HG02884 (cell line): ENCODE data around the gene DHFR2.
A peak's percentile ranks its signal among the peaks of the same experiment; 100 is the strongest.
"Not testable (repeated sequence)": the region's sequence is repeated elsewhere in the genome, so short reads cannot be mapped to it uniquely, and the experiment has no call there.

Experiments
- ATAC-seq: cut with Tn5 transposase; IDR thresholded peaks from one replicate; pipeline ENCODE4 v1.9.1; 2021; ENCODE audit warnings: mild to moderate bottlenecking, moderate library complexity; ENCODE audit not compliant: unreplicated experiment

The DHFR2 gene

DNA sequence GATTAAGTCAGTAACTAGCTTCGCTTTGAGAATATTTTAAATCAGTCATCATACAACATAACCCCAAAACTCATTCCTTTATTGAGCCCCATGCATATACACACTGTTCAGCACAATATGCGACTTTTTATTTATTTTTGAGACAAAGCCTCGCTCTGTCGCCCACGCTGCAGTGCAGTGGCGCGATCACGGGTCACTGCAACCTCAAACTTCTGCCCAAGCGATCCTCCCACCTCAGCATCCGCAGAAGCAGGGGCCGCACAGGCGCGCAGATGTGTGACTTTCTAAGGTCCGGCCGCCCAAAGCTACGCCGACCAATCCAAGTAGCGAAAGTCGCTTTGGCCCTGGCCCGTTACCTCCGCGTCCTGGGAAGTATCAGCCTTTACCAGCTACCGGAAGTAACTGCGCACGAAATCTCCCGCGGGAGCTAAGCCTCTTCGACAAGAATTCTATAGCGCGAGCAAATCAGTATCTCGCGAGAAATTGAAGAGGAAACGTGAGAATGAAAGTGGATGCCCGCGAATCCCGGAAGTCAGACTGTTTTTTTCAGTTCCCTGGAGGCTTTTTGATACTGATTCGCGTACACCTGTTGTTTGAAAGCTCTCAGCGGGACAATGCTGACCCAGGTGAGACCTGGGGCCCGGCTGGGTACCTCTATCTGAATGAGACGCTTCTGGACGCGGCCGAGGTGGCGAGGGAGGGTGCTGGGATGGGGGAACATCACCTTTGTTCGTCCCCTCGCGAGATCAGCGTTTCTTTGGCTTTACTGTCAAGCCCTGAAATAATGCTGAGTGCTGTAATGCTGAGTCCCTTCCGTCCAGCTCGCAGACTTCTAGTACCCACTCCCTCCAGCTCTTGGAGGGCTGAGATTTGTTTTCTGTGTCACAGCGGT lies at the start of gene DHFR2, which contains the start of gene NSUN3:
Gene DHFR2 (minus strand): TSS at position 404 of the 892 bp plus-strand sequence. CDS start 1,405 bp downstream, outside the sequence.
Gene NSUN3 (plus strand): TSS at position 549 of the 892 bp plus-strand sequence. CDS start 66 bp downstream, at position 615.
- peak; percentile 90 for ATAC-seq

DNA sequence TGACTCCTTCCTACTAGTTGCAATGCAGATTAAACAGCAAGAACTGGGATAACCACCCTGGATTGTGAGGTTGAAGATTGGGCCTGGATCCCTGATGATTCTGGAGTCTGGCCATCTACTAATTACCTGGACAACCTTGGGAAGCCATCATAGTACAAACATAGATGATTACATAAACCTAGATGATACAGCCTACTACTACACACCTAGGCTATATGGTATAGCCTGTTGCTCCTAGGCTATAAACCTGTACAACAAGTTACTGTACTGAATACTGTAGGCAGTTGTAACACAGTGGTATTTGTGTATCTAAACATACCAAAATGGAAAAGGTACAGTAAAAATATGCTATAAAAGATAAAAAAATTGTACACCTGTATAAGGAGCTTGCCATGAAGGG lies 48.1 kb upstream of the DHFR2 start:
- ATAC-seq, result no peak

DNA sequence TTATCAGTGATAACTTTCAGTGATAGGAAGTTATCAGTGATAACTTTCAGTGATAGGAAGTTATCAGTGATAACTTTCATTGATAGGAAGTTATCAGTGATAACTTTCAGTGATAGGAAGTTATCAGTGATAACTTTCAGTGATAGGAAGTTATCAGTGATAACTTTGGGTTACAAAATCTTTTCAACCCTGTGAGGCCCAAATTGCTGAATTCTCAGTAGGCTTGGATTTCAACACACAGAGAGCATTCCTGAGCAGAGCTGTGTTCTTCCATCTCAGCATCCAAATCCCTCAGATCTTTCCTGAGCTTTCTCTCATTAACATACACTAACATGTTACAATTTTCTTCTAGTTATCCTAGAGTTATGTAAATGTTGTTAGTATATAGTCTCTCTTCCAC lies 47.5 kb upstream of the DHFR2 start:
- not testable (repeated sequence) for ATAC-seq

DNA sequence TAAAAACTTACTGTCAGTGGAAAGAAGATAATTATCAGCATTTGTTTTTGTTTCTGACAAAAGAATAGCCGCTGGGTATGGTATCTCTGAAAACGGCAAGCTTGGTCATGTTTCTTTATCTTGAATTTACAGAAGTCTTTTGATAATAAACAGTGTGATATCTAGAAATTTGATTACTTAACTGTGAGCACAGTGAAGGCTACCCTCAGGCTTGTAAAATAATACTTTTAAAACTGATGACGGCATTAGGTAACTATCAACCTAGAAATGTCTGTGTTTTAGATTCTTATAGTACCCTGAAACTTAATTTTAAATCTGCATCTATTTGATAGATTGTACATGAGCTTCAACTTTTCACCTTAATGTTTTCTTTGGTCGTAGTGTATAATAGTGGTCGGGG lies 43.6 kb upstream of the DHFR2 start:
- no peak for ATAC-seq

DNA sequence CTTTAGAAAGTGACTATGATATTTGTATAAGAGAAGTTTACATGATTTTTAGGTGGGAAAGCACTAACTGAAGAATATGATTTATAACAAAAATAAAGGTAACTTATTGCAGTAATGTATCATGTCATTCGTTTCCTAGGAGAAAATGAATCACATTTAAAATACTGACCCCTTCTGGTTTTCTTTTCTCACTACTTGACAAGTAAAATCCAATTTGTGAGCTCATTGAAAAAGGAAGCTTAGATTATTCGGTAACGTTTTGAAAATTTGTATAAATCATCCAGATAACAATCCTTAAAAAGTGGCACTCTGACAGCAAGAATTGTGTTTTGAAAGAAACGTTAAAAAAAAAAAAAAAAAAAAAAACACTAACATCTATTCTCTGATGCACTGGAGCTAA lies 39.1 kb upstream of the DHFR2 start:
- ATAC-seq, result no peak

DNA sequence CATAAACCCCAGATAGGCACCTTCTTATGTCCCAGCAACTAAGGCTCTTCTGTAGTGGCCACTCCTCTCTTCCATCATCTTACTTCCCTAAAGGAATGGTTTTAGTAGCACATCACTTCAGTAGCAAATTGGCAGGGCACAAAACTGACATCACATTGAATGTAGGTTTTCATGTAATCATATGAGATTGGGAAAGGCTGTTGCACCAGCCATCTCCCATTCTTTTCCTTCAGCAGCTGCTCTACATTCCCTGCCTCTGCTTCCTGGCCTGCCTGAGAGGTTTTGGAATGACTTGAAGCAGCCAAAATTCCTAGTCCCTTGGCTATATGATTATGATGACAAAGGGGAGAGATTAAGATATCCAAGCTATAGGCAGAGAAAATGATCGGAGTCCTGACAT lies 36.6 kb upstream of the DHFR2 start:
- no peak for ATAC-seq

DNA sequence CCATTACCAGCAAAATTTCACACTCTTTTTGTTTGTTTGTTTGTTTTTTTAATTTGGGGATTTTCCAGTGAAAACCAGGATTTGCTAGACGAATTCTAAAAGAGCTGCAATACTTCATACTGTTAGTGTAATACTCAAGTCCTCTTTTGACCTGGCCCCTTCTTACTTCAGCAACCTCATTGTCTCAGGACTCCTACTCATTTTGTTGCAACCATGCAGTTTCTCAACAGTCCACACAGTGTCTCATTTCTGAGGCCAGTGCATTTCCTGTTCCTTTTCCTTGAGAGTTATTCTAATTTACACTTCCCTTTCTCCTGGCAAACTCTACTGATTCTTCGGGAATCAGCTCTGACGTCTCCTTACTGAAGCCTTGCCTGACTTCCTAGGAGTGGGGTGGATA lies 35.7 kb upstream of the DHFR2 start:
- no peak for ATAC-seq

DNA sequence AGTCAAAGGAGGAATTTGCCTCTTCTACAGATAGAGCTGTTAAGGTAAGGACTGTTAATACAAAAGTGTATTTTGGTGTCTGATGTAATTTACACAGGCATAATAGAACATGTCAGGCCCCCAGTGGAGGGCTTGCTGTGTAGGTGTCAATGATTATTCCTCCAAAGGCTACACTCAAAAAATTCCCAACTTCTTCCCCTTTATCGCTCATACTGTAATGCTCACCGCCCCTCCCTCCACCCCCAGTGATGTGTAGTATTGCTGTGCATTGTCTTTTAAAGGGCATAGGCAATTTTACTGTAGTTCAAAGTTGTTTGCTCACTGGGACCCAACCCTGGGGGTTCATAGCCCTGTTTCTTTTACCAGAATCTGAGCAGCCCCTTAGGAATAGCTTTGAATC lies 32.4 kb upstream of the DHFR2 start:
- no peak for ATAC-seq

DNA sequence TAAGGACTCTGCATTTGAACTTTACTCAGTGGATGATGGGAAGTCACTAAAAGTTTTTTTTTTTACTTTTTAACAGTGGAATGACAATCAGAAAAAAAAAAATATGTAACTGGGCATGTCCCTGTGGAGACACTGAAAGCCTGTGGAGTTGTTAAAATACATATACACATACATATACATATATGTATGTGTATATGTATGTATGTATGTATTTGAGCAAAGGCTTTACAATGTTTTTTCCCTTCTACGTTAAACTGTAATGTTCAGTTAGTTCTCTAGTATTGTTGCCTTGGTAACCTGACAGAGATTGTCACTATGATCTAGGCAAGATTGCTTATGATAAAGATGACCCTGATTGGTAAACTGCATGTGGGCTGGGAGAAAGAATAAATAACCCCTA lies 30.4 kb upstream of the DHFR2 start:
- ATAC-seq, result no peak

DNA sequence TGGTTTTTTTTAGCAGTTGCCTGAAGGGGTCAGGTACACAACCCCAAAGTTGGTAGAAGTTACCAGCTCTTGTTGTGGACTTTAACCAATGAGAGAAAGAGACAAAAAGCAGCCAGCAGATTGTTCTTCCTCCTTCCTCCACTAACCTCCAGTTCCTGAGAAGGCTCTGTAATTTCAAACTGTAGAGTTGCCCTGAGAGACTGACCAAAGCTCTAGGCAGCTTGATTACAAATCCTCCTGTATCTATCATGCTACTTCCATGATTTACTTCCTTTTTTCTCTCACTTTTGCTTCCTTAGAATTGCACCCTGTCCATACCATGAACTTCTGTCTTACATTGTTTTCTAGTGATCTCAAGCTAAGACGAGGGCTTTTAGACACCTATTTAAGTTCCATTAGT lies 29.4 kb upstream of the DHFR2 start:
- no peak for ATAC-seq

DNA sequence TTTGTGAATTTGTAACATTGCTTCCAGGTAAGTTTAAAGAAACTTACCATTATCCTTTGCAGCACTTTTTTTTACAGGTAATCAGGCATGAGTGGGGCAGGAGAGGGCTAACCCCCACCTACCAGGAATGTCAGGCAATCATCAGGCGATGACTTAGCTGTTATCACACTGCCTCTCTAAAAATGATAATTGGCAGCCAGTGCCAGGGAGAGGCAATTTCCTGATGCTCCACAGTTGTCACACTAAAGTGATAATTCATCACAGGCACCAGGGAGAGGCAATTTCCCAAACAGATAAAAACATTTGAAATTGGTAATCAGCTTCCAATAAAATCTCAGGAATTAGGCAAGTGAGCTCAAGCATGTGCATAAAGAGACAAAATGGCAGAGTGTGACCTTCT lies 26.4 kb upstream of the DHFR2 start:
- ATAC-seq, result no peak

DNA sequence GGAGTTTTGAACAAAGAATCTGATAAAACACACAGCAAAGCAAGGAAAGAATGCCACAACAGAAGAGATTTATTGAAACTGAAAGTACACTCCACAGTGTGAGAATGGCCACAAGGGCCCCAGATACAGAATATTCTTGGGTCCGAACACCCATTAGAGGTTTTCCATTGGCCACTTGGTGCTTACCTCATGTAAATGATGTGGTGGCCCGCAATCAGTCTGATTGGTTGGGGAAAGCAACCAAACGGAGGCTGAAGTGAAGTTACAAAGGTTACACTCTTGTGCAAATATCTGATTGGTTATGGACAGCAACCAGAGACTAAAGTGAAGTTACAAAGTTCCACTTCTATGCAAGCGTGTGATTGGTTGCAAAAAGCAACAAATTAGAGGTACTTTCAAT lies 20.5 kb upstream of the DHFR2 start:
- peak; percentile 59 for ATAC-seq

DNA sequence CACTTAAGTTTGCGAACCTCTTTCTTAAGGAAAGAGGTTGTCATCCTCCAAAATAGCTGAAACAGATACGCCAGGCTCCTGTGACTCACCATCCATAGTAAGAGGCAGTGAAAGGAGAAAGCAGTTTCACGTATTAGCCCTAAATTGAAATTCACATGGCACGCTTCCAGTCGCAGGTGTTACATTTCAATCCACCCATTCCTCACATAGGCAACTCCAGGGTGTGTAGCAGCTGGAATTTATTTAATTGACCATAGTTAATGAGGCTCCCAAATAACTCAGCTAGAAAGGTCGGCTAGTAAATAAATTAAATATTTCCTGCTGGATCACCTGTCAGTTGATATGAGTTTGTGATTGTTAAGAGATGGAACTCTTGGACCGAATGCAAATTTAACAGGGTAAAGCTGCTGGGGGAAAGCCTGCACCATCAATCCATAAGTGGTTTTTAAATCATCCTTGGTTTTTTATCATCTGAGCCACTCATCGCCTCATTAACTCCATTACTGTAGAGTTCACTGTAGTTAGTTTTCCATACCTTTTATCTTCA lies 19.7 kb upstream of the DHFR2 start:
- ATAC-seq, result no peak

DNA sequence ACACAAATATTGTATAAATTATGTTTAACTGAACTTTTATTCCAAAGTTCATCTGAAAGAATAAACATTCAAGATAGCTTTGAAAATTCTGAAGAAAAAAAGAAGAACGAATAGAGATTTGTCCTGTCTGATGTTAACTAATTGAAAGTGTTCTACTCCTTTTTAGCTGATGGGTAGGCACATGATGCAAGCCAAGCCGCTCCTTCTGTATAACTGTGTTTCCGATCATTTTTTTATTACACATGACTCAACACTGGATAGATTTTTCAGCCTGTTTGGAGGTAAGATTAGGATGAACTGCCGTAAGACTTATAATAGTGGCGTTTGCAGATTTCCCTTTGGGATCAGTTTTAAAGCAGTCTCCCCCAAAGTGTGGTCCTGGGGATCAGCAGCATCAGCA lies 19.2 kb upstream of the DHFR2 start:
- no peak for ATAC-seq

DNA sequence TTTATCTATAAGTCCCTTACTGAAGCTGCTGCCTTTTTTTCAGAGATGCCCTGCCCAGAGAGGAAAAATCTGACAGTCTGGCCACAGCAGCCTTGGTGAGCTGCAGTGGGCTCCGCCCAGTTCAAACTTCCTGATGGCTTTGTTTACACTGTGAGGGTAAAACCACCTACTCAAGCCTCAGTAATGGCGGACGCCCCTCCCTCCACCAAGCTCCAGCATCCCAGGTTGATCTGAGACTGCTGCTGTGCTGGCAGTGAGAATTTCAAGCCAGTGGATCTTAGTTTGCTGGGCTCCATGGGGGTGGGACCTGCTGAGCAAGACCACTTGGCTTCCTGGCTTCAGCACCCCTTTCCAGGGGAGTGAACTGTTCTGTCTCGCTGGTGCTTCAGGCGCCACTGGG lies 17.8 kb upstream of the DHFR2 start:
- ATAC-seq, result not testable (repeated sequence)

DNA sequence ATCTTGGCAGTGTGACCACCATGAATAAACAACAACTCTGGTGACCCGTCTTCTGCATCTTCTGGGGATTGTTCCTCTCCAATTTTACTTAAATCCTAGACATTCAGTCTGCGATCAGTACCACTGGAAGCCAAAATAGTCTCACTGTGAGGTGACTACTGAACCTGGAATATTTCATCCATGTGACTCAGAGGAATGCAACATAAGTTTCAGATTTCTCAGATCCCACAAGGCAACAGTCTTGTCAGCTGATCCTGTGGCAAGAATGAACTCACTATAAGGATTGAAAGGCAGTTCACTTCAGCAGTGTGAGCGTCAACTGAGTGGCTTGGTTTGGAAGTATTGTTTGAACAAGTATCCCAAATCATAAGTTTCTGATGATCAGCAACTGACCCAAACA lies 13.3 kb upstream of the DHFR2 start:
- no peak for ATAC-seq

DNA sequence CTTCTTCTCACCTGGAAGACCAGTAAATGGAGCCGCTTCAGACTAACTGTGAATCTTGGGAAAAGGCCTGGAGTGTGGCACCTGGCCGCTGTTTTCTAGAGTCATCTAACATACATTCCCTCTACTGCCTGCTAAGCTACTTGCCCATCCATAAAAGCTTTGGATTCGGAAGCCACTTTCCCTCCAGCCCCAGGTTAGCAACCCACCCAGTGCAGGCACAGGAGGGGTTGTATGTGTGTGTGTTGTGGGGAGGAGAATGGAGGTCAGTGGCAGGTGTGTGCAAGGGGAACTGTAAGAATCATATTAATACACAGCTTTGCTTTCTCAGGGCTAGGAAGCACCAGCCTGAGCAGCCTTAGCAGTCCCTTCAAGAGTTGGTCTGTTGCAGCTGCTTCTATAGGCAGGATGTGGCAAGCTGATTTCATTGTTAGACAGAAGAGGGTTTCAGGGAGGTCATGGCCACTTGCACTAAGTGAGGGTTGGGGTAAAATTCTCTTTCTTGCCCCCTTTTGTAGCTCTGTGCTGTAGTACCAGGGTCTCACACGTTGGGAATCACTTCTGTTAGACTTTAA lies 9.1 kb upstream of the DHFR2 start:
- ATAC-seq, result peak; percentile 55

DNA sequence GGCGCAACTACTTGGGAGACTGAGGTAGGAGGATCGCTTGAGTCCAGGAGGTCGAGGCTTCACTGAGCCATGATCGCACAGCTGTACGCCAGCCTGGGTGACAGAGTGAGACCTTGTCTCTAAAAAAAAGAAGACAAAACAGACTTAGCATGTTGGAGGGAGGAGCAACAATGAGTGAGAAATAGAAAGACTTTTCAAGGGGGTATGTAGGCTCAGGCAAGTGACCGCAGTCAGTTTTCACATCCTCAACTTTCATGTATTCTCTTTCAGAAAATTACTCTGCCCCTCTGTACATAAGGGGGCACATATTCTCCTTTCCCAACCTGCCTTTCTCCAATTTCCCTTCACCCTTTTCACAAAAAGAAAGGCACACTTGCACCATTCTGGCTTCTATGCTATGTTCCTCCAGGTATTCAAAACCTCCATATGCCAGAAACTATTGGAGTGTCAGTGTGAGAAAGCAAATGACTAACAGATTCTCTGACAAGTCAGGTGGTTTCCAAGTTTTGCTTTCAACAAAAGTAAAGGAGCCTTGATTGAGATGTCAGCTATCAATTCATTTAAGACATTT lies 7.7 kb upstream of the DHFR2 start:
- peak; percentile 62 for ATAC-seq

DNA sequence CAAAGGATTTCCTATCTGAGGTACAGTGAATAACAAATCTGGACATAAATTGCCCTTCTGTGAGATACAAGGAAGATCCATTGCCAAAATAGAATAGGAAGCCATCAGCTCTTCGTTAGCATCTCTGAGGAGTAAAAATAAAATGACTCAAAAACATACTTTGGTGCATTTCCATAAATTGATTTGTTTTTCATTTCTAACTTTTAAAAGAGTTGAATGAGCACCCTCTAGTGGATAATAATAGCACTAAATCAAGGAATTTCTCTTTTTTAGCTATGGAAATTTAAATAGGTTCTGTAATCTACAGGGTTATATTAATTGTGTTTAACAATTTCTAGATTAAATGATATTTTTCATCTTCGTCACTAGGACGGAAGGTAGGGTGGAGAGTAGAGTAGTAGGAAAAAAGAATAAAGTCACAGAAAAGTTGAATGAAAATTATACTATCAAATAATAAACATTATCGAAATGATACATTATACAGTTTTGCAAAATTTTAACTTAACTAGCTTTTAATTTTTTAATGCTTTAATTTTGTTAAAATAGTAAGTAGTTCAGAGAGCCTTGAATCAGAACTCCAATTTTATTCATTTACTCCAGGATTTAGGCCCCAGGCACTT lies 6.6 kb upstream of the DHFR2 start:
- ATAC-seq, result no peak

DNA sequence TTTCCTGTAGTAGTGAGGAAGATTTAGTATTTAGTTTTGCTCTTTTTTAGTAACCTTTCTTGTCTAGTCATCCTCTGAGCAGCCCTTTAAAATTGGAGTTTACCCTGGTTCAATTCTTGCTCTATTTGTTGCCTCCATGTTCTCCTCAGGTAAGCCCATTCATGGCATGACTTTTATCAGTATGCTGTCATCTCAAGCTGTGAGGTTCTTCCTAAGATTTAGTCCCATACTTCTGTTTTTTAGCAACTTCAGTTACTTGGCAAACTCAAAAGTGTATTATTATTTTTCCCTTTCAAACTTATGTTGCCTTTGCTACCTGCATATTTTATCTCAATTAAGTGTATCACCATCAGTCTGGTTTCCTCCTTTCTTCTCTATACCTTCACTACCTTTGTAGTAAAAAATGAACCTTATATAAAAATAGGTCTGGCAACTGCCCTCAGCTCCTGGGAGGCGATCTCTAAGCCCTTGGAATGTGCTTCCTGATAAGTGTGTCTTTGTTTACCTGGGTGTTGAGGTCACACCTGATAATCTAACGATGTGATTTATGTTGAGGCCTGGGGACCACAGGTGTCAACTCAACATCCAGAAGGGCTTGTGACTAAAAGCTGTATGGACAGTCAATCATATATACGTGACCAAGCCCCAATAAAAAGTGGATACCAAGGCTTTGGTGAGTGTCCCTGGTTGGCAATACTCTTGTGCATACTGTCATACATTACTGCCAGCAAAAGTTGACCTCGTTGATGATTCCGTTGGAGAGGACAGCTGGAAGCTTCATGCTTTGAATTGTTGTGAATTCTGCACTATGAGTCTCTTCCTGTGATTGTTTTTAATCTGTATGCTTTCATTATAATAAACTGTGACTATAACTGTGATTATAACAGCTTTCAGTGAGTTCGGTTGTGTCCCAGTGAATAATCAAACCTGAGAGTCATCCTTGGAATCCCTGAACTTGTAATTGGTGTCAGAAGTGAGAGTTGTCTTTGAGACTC lies 4.1 kb upstream of the DHFR2 start:
- no peak for ATAC-seq
